GM19238 (cell line): ENCODE results near the gene ZCCHC17.

Experiments used
- DNase-seq: peaks from one replicate; pipeline ENCODE4 v3.0.0; 2011; ENCODE audit warnings: low spot score; ENCODE audit not compliant: insufficient read length

The ZCCHC17 gene

GRCh38 chr1:31302709-31303441, 6.0 kb downstream of the ZCCHC17 start:
- DNase-seq: no peak

DNA sequence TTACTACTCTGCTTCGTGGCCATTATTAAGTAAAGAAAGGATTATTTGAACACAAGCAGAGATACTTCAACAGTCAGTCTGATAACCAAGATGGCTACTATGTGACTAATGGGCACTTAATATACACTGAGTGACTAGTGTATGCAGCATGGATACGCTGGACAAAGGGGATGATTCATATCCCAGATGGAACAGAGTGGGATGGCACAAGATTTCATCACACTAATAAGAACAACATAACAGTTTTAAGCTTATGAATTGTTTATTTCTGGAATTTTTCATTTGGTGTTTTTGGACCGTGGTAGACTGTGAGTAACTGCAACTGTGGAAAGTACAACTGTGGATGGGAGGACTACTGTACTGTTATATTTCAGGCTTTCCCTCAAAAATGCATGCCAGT, 9.4 kb downstream of the ZCCHC17 start:
- DNase-seq: no peak

DNA sequence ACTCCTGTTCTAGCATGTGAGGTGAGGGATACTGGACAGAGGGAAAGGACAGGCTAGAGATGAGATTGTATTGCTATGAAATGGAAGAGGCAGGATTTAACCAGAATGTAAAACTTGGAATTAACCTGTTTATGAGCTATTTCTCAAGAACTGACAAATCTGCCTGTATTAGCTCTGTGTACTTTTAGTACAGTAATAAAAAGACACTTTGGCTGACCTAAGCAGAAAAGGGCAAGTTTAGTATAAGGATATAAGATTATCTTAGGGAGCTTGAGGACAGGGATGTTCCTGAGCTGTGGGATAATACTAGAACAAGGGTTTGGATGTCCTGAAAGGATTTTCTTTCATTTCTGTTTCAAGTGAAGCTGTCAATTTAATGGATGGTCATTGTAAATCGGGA, 11.2 kb downstream of the ZCCHC17 start:
- DNase-seq: no peak

DNA sequence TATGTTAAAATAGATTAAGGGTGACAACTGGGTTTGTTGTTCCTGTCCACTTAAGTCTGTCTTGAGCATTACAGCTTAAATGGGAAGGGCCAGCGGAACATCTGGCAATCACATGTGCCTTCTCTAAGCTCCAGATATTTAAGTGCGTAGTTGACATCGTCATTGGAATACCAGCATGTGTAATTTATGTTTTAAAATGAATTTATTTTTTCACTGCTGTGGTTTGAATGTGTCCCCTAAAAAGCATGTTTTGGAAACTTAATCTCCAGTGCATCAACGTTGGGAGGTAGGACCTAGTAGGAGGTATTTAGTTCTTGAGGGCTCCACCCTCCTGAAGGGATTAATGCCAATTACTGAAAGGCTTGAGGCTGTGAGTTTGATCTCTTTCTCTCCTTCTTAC, 13.4 kb downstream of the ZCCHC17 start:
- no peak for DNase-seq

- DNase-seq: no peak
Observed at GRCh38 chr1:31315902-31316301, 19.1 kb downstream of the ZCCHC17 start.

DNA sequence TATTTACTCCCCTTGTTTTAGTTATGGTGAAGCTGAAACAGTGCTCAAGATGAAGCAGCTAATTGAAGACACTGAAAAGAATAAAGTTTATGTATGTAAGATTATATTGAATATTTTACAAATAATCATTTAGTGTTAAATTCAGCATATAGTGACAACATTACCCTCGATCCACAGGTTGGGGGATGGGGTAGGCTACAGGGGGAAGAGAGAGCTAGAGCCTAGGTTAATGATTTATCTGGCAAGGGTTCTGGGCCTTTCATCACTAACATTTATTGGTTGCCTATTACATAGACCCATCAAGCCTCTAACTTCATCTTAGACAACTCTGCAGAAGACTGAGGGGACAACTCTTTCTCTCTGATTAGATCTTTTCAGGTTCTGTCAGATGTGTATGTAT, 21.3 kb downstream of the ZCCHC17 start:
- no peak for DNase-seq

DNA sequence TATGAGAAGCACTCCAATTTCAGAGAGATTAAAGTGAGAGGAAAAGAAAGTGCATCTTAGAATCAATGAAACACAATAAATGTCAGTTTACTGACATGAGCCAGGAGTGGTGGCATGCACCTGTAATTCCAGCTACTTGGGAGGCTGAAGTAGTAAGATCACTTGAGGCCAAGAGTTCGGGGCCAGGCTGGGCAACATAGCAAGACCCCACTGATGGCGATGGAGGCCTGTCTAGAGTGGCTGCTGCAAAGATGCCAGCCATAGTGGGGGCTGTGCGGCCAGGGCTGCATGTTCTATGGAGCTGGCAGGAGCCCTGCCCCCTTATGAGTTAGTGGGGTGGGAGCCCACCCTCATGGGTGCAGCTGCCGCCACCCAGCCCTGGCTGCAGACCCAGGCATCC, 27.3 kb downstream of the ZCCHC17 start:
- DNase-seq: no peak

DNA sequence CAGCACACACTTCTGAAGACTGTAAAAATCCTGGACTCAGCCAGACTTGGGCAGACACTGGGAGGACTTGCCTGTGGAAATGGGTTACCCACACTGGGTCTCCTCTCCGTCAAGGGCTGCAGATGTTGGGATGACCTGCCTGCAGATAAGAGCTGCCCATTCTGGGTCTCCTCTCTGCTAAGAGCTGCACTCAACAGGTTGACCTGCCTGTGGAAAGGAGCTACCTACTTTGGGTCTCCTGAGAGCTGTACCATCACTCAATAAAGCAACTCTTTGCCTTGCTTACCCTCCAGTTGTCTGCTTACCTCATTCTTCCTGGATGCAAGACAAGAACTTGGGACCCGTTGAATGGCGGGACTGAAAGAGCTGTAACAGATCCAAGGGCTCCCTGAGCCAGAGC, 28.2 kb downstream of the ZCCHC17 start:
- no peak for DNase-seq

DNA sequence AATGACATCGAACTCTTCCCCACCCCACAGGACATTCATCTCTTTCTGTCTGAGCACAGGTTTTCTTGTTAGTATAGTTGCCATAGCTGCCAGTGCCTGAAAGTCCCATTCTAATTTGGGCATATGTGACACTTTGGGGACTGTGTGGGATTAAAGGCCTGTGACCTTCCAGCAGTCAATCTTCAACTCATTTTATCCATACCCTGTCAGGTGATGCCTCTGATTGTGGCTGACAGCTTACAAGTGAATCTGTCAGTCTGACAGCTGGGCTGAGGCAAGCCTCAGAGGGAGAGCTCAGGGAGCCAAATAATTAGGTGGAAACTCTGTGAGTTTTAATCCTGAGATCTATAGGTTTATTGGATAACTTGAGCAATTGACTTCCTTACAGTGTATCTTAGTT, 29.6 kb downstream of the ZCCHC17 start:
- no peak for DNase-seq

DNA sequence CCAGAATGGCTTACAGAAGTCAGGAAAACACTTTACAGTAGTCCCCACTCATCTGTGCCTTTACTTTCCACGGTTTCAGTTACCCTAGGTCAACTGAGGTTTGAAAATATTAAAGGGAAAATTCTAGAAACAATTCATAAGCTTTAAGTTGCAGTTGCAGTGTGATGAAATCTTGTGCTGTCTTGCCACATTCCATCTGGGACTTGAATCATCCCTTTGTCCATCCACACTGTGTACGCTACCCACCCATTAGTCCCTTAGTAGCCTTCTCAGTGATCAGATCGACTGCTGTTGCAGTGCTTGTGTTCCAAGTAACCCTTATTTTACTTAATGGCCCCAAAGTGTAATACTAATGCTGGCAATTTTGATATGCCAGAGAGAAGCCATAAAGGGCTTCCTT, 30.5 kb downstream of the ZCCHC17 start:
- no peak for DNase-seq

- no peak for DNase-seq
Observed at GRCh38 chr1:31335007-31335406, 38.2 kb downstream of the ZCCHC17 start.

DNA sequence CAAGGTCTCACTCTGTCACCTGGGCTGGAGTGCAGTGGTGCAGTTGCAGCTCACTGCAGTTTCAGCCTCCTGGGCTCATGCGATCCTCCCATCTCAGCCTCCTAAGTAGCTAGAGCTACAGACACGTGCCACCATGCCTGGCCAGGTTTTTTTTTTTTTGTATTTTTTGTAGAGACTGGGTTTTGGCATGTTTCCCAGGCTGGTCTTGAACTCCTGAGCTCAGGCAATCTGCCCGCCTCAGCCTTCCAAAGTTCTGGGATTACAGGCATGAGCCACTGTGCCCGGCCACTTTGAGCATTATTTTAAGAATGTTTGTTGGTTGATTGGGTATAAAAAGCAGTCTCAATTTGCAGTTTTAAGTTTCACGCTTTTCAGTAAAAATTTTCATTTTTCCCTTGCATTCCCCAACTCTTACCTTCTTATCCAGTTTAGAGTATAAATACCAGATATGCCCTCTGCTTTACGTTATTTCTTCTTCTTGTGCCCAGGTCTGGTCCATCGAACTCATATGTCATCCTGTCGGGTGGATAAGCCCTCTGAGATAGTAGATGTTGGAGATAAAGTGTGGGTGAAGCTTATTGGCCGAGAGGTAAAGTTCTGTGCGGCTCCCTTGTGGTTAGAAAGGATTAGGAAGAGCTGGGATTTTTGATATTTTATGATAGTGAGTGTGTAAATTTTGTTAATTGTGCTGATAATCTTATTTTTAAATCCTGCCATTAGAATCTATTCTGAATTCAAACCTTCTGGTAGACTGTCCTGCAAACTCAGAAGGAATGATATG, 40.0 kb downstream of the ZCCHC17 start:
- DNase-seq: no peak

DNA sequence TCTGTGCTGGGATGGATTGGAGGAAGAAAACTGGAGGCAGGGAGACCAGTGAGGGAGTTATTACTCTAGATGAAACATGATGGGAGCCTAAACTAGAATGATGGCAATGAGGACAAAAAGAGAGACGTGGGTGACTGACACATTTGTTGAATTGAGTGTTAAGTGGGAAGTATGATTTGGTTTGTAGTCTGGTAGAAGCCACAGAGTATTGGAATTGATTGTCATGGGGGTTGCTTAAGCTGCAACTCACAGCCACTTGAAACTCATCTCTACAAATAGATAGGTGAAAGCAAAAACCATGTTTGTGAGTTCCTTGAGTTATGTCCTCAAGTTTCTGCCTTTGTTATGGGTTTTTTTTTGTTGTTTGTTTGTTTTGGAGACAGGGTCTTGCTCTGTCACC, 47.7 kb downstream of the ZCCHC17 start:
- DNase-seq: no peak

DNA sequence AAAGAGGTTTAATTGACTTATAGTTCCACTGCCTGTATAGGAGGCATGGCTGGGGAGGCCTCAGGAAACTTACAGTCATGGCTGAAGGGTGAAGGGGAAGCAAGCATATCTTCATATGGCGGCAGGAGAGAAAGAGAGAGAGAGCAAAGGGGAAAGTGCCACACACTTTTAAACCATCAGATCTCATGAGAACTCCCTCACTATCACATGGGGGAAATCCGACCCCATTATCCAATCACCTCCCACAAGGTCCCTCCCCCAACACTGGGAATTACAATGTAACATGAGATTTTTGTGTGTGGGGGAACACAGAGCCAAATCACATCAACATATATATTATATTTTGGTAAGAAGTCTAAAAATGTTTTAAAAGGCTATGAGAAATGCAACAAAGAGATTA, 48.8 kb downstream of the ZCCHC17 start:
- DNase-seq: no peak

DNA sequence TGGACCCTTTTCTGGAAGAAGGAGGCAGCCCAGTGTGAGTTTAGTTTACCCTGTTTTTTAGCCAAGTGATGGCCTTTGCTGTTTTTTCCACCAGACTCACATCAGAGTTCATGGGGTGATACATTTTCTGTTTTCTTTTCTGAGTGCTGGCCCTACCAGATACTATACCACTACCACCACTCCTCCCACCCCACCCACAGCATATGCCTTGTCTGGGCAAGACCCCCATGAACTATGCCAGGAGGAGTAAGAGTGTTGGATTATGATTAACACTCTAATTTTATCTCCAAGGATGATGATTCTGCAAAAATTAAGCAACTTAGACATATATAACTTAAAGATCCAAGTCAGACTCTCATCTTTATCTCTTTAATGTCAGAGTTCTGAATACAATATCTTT, 50.0 kb downstream of the ZCCHC17 start:
- DNase-seq: no peak

- DNase-seq: no peak
Observed at GRCh38 chr1:31348449-31348848, 51.6 kb downstream of the ZCCHC17 start.

DNA sequence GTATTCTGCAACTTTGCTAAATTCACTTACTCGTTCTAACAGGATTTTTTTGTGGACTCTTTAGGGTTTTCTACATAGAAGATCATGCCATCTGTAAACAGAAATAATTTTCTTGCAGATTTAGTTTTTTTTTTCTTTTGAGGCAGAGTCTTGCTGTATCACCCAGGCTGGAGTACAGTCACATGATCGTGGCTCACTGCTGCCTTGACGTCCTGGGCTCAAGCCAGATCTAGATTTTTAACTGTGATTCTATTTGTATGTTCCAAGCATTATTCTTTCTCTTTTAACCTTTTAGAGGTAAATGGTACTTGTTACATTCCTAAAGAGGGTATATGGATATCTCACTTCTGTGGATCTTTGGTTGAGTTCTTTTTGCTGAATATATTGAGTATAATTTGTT, 57.5 kb downstream of the ZCCHC17 start:
- DNase-seq: no peak

GRCh38 chr1:31356427-31356826, 59.6 kb downstream of the ZCCHC17 start:
- no peak for DNase-seq

- no peak for DNase-seq
Observed at GRCh38 chr1:31361607-31362006, 64.8 kb downstream of the ZCCHC17 start.

DNA sequence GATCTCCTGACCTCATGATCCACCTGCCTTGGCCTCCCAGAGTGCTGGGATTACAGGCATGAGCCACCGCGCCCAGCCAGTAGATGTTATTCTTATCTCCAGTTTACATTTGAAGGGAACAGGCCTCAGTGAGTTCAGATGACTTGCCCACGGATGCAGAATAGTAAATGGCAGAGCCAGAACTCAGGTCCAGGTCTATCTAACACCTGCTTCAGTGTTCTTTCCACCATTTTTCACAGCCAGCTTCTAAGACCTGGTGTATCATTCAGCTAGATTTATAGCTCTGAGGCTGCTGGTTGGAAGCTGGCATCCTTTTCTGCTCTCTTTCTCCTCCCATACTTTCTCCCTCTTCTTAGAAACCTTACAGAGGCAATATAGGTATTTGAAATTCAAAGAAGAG, 65.2 kb downstream of the ZCCHC17 start:
- DNase-seq: no peak

DNA sequence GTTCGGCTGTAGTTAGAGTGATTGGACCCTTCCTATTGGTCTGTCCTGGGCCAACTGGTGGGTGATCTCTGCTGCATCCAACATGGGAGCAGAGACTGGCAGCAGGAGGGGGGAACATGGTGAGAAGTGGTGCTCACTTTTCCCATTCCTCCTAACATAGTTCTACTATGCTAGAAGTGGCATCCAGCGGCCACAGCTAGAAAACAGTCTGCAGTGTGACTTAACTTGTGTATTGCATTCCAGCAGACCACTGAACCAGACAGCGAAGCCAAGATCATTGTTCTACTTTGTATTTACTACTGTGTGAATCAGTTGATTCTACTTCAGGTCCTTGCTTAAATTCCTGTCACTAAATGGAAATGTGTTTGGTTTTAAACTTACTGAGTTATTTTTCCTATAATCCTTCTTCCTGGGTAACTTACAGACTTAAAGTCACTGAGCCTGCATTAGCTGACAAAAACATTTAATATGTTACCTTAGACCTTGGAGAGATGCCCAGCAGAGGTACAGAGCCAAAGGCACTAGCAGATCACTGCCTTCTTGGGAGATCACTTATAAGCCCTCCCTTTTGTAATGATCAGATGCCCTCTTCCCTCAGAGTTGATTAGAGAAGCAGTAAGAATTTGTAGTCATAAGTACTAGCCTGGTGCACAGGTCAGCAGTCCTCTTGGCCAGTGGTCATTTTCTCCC, 67.9 kb downstream of the ZCCHC17 start:
- no peak for DNase-seq

DNA sequence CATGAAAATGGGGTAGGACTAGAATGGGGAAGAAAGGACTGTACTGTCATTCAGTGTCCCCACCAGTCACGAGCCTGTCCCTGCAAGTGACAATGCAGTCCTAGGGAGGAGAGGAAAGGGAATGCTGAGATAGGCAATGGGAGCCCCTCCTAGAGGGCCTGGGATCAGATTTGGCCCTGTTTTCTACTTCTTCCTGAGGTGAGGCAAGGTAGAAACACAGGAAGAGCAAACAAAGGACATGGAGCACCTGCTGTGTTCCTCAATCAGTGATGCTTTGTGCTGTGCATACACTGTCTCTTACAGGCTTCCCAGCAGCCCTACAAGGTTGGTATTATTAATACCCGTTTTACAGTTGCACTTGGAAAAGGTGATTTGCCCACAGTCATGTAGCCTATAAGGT, 70.0 kb downstream of the ZCCHC17 start:
- DNase-seq: no peak
